IMR-90 (cell line): ENCODE measurements around the gene ALG11. TPM values are rescaled to one million over a fixed set of nuclear protein-coding genes. Genes with fewer than 3 reads are reported as not detected.

ENCODE experiments used
- ATAC-seq: fragments of 200-7000 bp; cut with Tn5 transposase; 2 replicates; pipeline ENCODE4 v1.9.1; 2020; ENCODE audit warnings: low read depth, mild to moderate bottlenecking, moderate library complexity
- BruUV-seq: library from RNA; stranded (reverse); fragments of 400-500 nt; replicated peaks from 2 replicates; lab custom pipeline; 2021; lab: Mats Ljungman, UMichigan
- CTCF ChIA-PET: fragments of 300-600 bp; formaldehyde crosslinking; extraction: SDS; loops from one replicate; lab custom pipeline; 2021; ENCODE audit warnings: antibody characterized with exemption; lab: Yijun Ruan, JAX
- POLR2A ChIA-PET: fragments of 300-600 bp; sonication (Branson Sonifier 250); formaldehyde crosslinking; loops from one replicate; lab custom pipeline; 2022; ENCODE audit warnings: antibody characterized with exemption; ENCODE audit not compliant: unreplicated experiment; lab: Charles Lee
- DNase-seq: peaks from one replicate; pipeline ENCODE4 v3.0.0; 2013
- H2AFZ ChIP-seq: replicated peaks from 2 replicates; pipeline ENCODE3; 2013; ENCODE audit warnings: low read length, mild to moderate bottlenecking; ENCODE audit not compliant: poor library complexity
- H2AK5ac ChIP-seq: 2 replicates; pipeline ENCODE4 v1.6.1; 2013; ENCODE audit warnings: low read depth, low read length, inconsistent platforms
- H2AK9ac ChIP-seq: replicated peaks from 2 replicates; pipeline ENCODE3; 2013; ENCODE audit warnings: mild to moderate bottlenecking, low read depth, low read length, moderate library complexity; ENCODE audit not compliant: poor library complexity
- H2BK120ac ChIP-seq: 2 replicates; pipeline ENCODE4 v1.6.1; 2013; ENCODE audit warnings: low read depth, low read length, inconsistent platforms
- H2BK15ac ChIP-seq: 3 replicates; pipeline ENCODE4 v1.6.1; 2013; ENCODE audit warnings: low read depth, low read length, inconsistent platforms
- H2BK20ac ChIP-seq: 2 replicates; pipeline ENCODE4 v1.6.1; 2013; ENCODE audit warnings: low read depth, mild to moderate bottlenecking, inconsistent platforms, low read length, moderate library complexity
- H2BK5ac ChIP-seq: 2 replicates; pipeline ENCODE4 v1.6.1; 2013; ENCODE audit warnings: mild to moderate bottlenecking, low read depth, low read length, inconsistent platforms; ENCODE audit not compliant: poor library complexity, severe bottlenecking
- H3K14ac ChIP-seq: replicated peaks from 2 replicates; pipeline ENCODE4 v1.6.1; 2013; ENCODE audit warnings: low read depth, low read length, inconsistent platforms
- H3K18ac ChIP-seq: 2 replicates; pipeline ENCODE4 v1.6.1; 2013; ENCODE audit warnings: low read depth, low read length, control low read depth
- H3K23ac ChIP-seq: 2 replicates; pipeline ENCODE4 v1.6.1; 2013; ENCODE audit warnings: low read depth, low read length, inconsistent platforms
- H3K27ac ChIP-seq: 2 replicates; pipeline ENCODE4 v1.5.1; 2013; ENCODE audit warnings: mild to moderate bottlenecking, control low read depth, low read length; ENCODE audit not compliant: insufficient read depth
- H3K27me3 ChIP-seq: 2 replicates; pipeline ENCODE4 v1.6.1; 2013; ENCODE audit warnings: low read length; ENCODE audit not compliant: control insufficient read depth, insufficient read depth
- H3K36me3 ChIP-seq: 2 replicates; pipeline ENCODE4 v1.6.1; 2013; ENCODE audit warnings: low read length, mixed read lengths; ENCODE audit not compliant: control insufficient read depth, insufficient read depth
- H3K4ac ChIP-seq: 2 replicates; pipeline ENCODE4 v1.6.1; 2013; ENCODE audit warnings: low read depth, low read length, inconsistent platforms
- H3K4me1 ChIP-seq: 2 replicates; pipeline ENCODE4 v1.6.1; 2013; ENCODE audit warnings: low read length, mixed read lengths; ENCODE audit not compliant: control insufficient read depth, insufficient read depth
- H3K4me2 ChIP-seq: 2 replicates; pipeline ENCODE4 v1.6.1; 2013; ENCODE audit warnings: low read depth, mild to moderate bottlenecking, control low read depth, low read length, moderate library complexity
- H3K4me3 ChIP-seq: 2 replicates; pipeline ENCODE4 v1.5.1; 2013; ENCODE audit warnings: low read depth, mild to moderate bottlenecking, control low read depth, low read length, moderate library complexity; ENCODE audit not compliant: insufficient read depth
- H3K56ac ChIP-seq: 2 replicates; pipeline ENCODE4 v1.6.1; 2013; ENCODE audit warnings: low read length, inconsistent platforms; ENCODE audit not compliant: insufficient read depth; ENCODE audit errors: extremely low read depth
- H3K79me1 ChIP-seq, 2 experiments: 2 replicates each; pipeline ENCODE4 v1.6.1; 2013; ENCODE audit warnings: low read length in 2 of 2, inconsistent platforms in 1 of 2, low read depth in 1 of 2
- H3K9ac ChIP-seq: 2 replicates; pipeline ENCODE4 v1.6.1; 2013; ENCODE audit warnings: low read depth, low read length, control low read depth
- H3K9me1 ChIP-seq: 2 replicates; pipeline ENCODE4 v1.6.1; 2013; ENCODE audit warnings: low read length, inconsistent platforms; ENCODE audit not compliant: insufficient read depth
- H3K9me3 ChIP-seq: 2 replicates; pipeline ENCODE4 v1.6.1; 2013; ENCODE audit warnings: low read length; ENCODE audit not compliant: control insufficient read depth, insufficient read depth
- H4K20me1 ChIP-seq: 2 replicates; pipeline ENCODE4 v1.6.1; 2013; ENCODE audit warnings: low read length, inconsistent platforms; ENCODE audit not compliant: insufficient read depth
- H4K5ac ChIP-seq: 2 replicates; pipeline ENCODE4 v1.6.1; 2013; ENCODE audit warnings: mild to moderate bottlenecking, low read depth, low read length, control low read depth
- H4K8ac ChIP-seq, 2 experiments: 2 replicates each; pipeline ENCODE4 v1.6.1; 2013; ENCODE audit warnings: low read depth in 2 of 2, low read length in 2 of 2, control low read depth in 1 of 2, inconsistent platforms in 1 of 2
- H4K91ac ChIP-seq: 2 replicates; pipeline ENCODE4 v1.6.1; 2013; ENCODE audit warnings: low read depth, low read length, inconsistent platforms; ENCODE audit not compliant: insufficient read depth
- BHLHE40 ChIP-seq: fragments of 150-350 bp; IDR thresholded peaks from 2 replicates; pipeline ENCODE4 v1.6.1; 2016; ENCODE audit warnings: mild to moderate bottlenecking, low read depth, low read length
- CEBPB ChIP-seq: IDR thresholded peaks from 2 replicates; pipeline ENCODE4 v1.6.1; 2012; ENCODE audit warnings: low read depth, low read length, improper control_type of control experiment
- CHD1 ChIP-seq: IDR thresholded peaks from 2 replicates; pipeline ENCODE4 v1.6.1; 2012; ENCODE audit warnings: low read depth, low read length, improper control_type of control experiment
- ELK1 ChIP-seq: fragments of 150-350 bp; IDR thresholded peaks from 2 replicates; pipeline ENCODE4 v1.6.1; 2016; ENCODE audit warnings: low read depth, mild to moderate bottlenecking, low read length, moderate library complexity, borderline replicate concordance
- MAFK ChIP-seq: IDR thresholded peaks from 2 replicates; pipeline ENCODE4 v1.6.1; 2012; ENCODE audit warnings: low read depth, low read length, improper control_type of control experiment
- MAZ ChIP-seq: IDR thresholded peaks from 2 replicates; pipeline ENCODE4 v1.6.1; 2012; ENCODE audit warnings: low read depth, mild to moderate bottlenecking, low read length, improper control_type of control experiment, moderate library complexity, borderline replicate concordance
- MXI1 ChIP-seq: IDR thresholded peaks from 2 replicates; pipeline ENCODE4 v1.6.1; 2012; ENCODE audit warnings: low read depth, mild to moderate bottlenecking, low read length, moderate library complexity, borderline replicate concordance
- POLR2A ChIP-seq: IDR thresholded peaks from 2 replicates; pipeline ENCODE4 v1.6.1; 2012; ENCODE audit warnings: mild to moderate bottlenecking, low read depth, low read length
- RAD21 ChIP-seq: IDR thresholded peaks from 2 replicates; pipeline ENCODE4 v1.6.1; 2012; ENCODE audit warnings: low read length, improper control_type of control experiment
- RCOR1 ChIP-seq: IDR thresholded peaks from 2 replicates; pipeline ENCODE4 v1.6.1; 2012; ENCODE audit warnings: mild to moderate bottlenecking, low read length, improper control_type of control experiment; ENCODE audit not compliant: insufficient replicate concordance
- SMC3 ChIP-seq: fragments of 150-350 bp; IDR thresholded peaks from 2 replicates; pipeline ENCODE4 v1.6.1; 2016; ENCODE audit warnings: low read depth, mild to moderate bottlenecking, antibody characterized with exemption, low read length, moderate library complexity
- USF2 ChIP-seq: fragments of 150-350 bp; IDR thresholded peaks from 2 replicates; pipeline ENCODE4 v1.6.1; 2017; ENCODE audit warnings: mild to moderate bottlenecking, antibody characterized with exemption, low read length, low read depth
- WGBS, 2 experiments: methylation state at CpG; one replicate each; pipeline versions ENCODE4 v1.1.5 to v1.1.7; 2013; ENCODE audit warnings: missing lambda C conversion rate in 2 of 2; ENCODE audit not compliant: insufficient read length in 1 of 2; ENCODE audit errors: extremely low coverage in 2 of 2; 5-methylcytosine and 5-hydroxymethylcytosine counted together
- dilution Hi-C: fragments of 300-500 bp; cut with HindIII; formaldehyde crosslinking; loops from one replicate; pipeline ENCODE4 v1.14.3; 2018; ENCODE audit warnings: low sequenced_read_pairs; ENCODE audit not compliant: unreplicated experiment
- in situ Hi-C: fragments of 300-500 bp; cut with MboI; formaldehyde crosslinking; loops from 3 replicates; pipeline ENCODE4 v1.14.3; 2019; ENCODE audit warnings: low sequenced_read_pairs, inconsistent platforms, mixed read lengths
- intact Hi-C: fragments of 100-400 bp; cut with micrococcal nuclease; formaldehyde crosslinking; loops from 2 replicates; pipeline ENCODE4 v1.10.0; 2022
- polyA plus RNA-seq, 3 experiments: library from polyadenylated mRNA; depleted of rRNA; stranded (reverse); fragments of >200 nt; gene quantifications; 2 replicates each; pipeline ENCODE4 v1.2.3, GENCODE V29; 2012; ENCODE audit warnings: low replicate concordance in 1 of 3
- total RNA-seq: library from RNA; depleted of rRNA; stranded (reverse); fragments of >200 nt; gene quantifications from 2 replicates; pipeline ENCODE4 v1.2.3, GENCODE V29; 2012
- TF ChIP-seq, protein P1 (sequence below): conservative IDR thresholded peaks from 2 replicates; pipeline ENCODE4 v1.5.1; 2012; ENCODE audit warnings: mild to moderate bottlenecking, low read depth, low read length, improper control_type of control experiment

ALG11 gene
- total and polyA plus RNA-seq, 2 of the 4 experiments (the other 2 are of a cell fraction): 10.0 to 12.7 TPM

- H4K8ac ChIP-seq: no peak overlapping the region
- H2BK120ac ChIP-seq: no peak overlapping the region
- H3K4me3 ChIP-seq: no peak overlapping the region
- in situ Hi-C loops: loop anchor here (5.0 kb wide), 1 partner anchor 71 kb away; no protein-coding TSS in a partner anchor
- TF ChIP-seq MAFK (no peak), CHD1 (no peak), USF2 (no peak), CEBPB (no peak), MAZ (no peak), RCOR1 (no peak), RAD21 (no peak), BHLHE40 (no peak), ELK1 (no peak), POLR2A (no peak), SMC3 (no peak), MXI1 (no peak)
- TF ChIP-seq, protein P1, sequence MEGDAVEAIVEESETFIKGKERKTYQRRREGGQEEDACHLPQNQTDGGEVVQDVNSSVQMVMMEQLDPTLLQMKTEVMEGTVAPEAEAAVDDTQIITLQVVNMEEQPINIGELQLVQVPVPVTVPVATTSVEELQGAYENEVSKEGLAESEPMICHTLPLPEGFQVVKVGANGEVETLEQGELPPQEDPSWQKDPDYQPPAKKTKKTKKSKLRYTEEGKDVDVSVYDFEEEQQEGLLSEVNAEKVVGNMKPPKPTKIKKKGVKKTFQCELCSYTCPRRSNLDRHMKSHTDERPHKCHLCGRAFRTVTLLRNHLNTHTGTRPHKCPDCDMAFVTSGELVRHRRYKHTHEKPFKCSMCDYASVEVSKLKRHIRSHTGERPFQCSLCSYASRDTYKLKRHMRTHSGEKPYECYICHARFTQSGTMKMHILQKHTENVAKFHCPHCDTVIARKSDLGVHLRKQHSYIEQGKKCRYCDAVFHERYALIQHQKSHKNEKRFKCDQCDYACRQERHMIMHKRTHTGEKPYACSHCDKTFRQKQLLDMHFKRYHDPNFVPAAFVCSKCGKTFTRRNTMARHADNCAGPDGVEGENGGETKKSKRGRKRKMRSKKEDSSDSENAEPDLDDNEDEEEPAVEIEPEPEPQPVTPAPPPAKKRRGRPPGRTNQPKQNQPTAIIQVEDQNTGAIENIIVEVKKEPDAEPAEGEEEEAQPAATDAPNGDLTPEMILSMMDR: no peak
- no peak overlapping the region for H3K27ac ChIP-seq
- H3K27me3 ChIP-seq: no peaks in the 10 kb centered on the region
- no peak overlapping the region for H3K23ac ChIP-seq
- H3K79me1 ChIP-seq: no peaks in the 10 kb centered on the region
- WGBS, 2 experiments: no CpG with 5 or more reads among the region's 4 CpGs
- H3K36me3 ChIP-seq: no peaks in the 10 kb centered on the region
- intact Hi-C loops: no loop called here
- no peak overlapping the region for H3K18ac ChIP-seq
- no peak overlapping the region for H3K56ac ChIP-seq
- H3K4me1 ChIP-seq: no peaks in the 10 kb centered on the region
- BruUV-seq: no TSS peak
- no peaks in the 10 kb centered on the region for H4K20me1 ChIP-seq
- dilution Hi-C loops: no loop called here
- H3K9me3 ChIP-seq: no peaks in the 10 kb centered on the region
- H2BK5ac ChIP-seq: no peak overlapping the region
- H3K4me2 ChIP-seq: no peak overlapping the region
- H3K4ac ChIP-seq: no peak overlapping the region
- no peak overlapping the region for H3K14ac ChIP-seq
- no peak overlapping the region for H2AK9ac ChIP-seq
- DNase-seq: no peak
- H2AFZ ChIP-seq: no peak overlapping the region
- H4K5ac ChIP-seq: no peak overlapping the region
- H4K91ac ChIP-seq: no peak overlapping the region
- no peak for ATAC-seq
- H2BK15ac ChIP-seq: no peak overlapping the region
- H3K9ac ChIP-seq: no peak overlapping the region
- H2BK20ac ChIP-seq: no peak overlapping the region
- ChIA-PET CTCF (no interaction called here), POLR2A (no interaction called here)
- H3K9me1 ChIP-seq: no peaks in the 10 kb centered on the region
- no peak overlapping the region for H2AK5ac ChIP-seq
Measured at GRCh38 chr13:52053460-52053859, 41.3 kb downstream of the ALG11 start.
